ENCODE measurements around the gene CTBP2. TPM values are rescaled to one million over a fixed set of nuclear protein-coding genes. Genes with fewer than 3 reads are reported as not detected.

CTBP2 gene
- total and polyA plus RNA-seq, 2 of the 13 experiments (the other 11 are each of a cell fraction or from before 2014, with no cell fraction given) = 0.08 TPM; not detected in 1

GRCh38 chr10:125016123-125016522 is 144.2 kb downstream of the CTBP2 start:
- no peak for FAIRE-seq
- ChIA-PET CTCF (ENCODE audit: low intra/inter-chr PET ratio, low total read pairs) (no interaction called here), POLR2A (no interaction called here)
- H3K9ac ChIP-seq (ENCODE audit: insufficient read depth, low read depth, low read length) = no peak overlapping the region
- in situ Hi-C loops (cut with HindIII; ENCODE audit: extremely low pct_ligation_motif_present, low pct_unique_long_range_greater_than_20kb) = no loop called here
- no peaks in the 10 kb centered on the region for H4K20me1 ChIP-seq (ENCODE audit: insufficient read depth, low read length)
- no peak overlapping the region for H3K27ac ChIP-seq (ENCODE audit: extremely low read length, insufficient read depth, low read length)
- ATAC-seq = no peak
- intact Hi-C loops (cut with micrococcal nuclease; ENCODE audit: unreplicated experiment) = no loop called here
- WGBS (ENCODE audit: low lambda C conversion rate) = 60% methylated on average over 2 of the region's 10 CpGs
- no peaks in the 10 kb centered on the region for H3K4me1 ChIP-seq (ENCODE audit: insufficient read depth, low read length)
- peaks cover 11 to 68% of the 10 kb centered on the region in 2 experiments for H3K27me3 ChIP-seq (ENCODE audit: control insufficient read depth in 1 of 2, insufficient read depth in 2 of 2, low read length in 2 of 2)
- H3K4me3 ChIP-seq (replicated peaks in 1 of 3; ENCODE audit: insufficient read depth in 1 of 3, low read depth in 2 of 3, low read length in 3 of 3) = no peak overlapping the region
- BruUV-seq (replicated peaks) = no TSS peak
- H3K36me3 ChIP-seq (replicated peaks in 1 of 2; ENCODE audit: control insufficient read depth in 1 of 2, insufficient read depth in 2 of 2, low read length in 2 of 2) = no peaks in the 10 kb centered on the region
- H2AFZ ChIP-seq (ENCODE audit: low read length) = no peak overlapping the region
- peaks cover 5% of the 10 kb centered on the region; the same call in 1 of the 2 replicates for H3K9me3 ChIP-seq (ENCODE audit: low read length)
- DNase-seq (ENCODE audit: low spot score) = no peak
- no peak for TF ChIP-seq HNF4G (IDR thresholded peaks at IDR 0.05; ENCODE audit: borderline replicate concordance, low read depth, low read length)
- no peak for TF ChIP-seq HNF4G (CRISPR knock-in tag; IDR thresholded peaks at IDR 0.05; ENCODE audit: borderline replicate concordance, low read depth)
- no peak for TF ChIP-seq AGO2 (optimal IDR thresholded peaks at IDR 0.05; ENCODE audit: low read depth, low read length)
- no peak for TF ChIP-seq NKX3-1 (CRISPR knock-in tag; IDR thresholded peaks at IDR 0.05)
- no peak for TF ChIP-seq MATR3 (CRISPR knock-in tag; IDR thresholded peaks at IDR 0.05)
- no peak for TF ChIP-seq ATF2 (CRISPR knock-in tag; IDR thresholded peaks at IDR 0.05)
- TF ChIP-seq, protein P1, sequence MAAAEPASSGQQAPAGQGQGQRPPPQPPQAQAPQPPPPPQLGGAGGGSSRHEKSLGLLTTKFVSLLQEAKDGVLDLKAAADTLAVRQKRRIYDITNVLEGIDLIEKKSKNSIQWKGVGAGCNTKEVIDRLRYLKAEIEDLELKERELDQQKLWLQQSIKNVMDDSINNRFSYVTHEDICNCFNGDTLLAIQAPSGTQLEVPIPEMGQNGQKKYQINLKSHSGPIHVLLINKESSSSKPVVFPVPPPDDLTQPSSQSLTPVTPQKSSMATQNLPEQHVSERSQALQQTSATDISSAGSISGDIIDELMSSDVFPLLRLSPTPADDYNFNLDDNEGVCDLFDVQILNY (CRISPR knock-in tag; conservative IDR thresholded peaks at IDR 0.05) = no peak
- TF ChIP-seq, protein P2, sequence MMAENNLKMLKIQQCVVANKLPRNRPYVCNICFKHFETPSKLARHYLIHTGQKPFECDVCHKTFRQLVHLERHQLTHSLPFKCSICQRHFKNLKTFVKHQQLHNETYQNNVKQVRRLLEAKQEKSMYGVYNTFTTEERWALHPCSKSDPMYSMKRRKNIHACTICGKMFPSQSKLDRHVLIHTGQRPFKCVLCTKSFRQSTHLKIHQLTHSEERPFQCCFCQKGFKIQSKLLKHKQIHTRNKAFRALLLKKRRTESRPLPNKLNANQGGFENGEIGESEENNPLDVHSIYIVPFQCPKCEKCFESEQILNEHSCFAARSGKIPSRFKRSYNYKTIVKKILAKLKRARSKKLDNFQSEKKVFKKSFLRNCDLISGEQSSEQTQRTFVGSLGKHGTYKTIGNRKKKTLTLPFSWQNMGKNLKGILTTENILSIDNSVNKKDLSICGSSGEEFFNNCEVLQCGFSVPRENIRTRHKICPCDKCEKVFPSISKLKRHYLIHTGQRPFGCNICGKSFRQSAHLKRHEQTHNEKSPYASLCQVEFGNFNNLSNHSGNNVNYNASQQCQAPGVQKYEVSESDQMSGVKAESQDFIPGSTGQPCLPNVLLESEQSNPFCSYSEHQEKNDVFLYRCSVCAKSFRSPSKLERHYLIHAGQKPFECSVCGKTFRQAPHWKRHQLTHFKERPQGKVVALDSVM (CRISPR knock-in tag; IDR thresholded peaks at IDR 0.05) = no peak
- TF ChIP-seq ZNF431 (CRISPR knock-in tag; IDR thresholded peaks at IDR 0.05; ENCODE audit: borderline replicate concordance, low read depth) = no peak
- TF ChIP-seq, protein P3, sequence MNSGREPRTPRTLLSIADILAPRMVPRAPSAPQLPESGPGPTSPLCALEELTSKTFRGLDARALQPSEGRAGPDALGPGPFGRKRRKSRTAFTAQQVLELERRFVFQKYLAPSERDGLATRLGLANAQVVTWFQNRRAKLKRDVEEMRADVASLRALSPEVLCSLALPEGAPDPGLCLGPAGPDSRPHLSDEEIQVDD (CRISPR knock-in tag; IDR thresholded peaks at IDR 0.05; ENCODE audit: borderline replicate concordance) = no peak
- no peak for TF ChIP-seq PHF8 (CRISPR knock-in tag; IDR thresholded peaks at IDR 0.05)
- no peak for TF ChIP-seq ZGPAT (CRISPR knock-in tag; IDR thresholded peaks at IDR 0.05)
- TF ChIP-seq EHMT2 (IDR thresholded peaks at IDR 0.05; ENCODE audit: borderline replicate concordance, low read depth, low read length) = no peak
- TF ChIP-seq XRCC5 (optimal IDR thresholded peaks at IDR 0.05; ENCODE audit: low read length) = no peak
- no peak for TF ChIP-seq MYC (CRISPR knock-in tag; IDR thresholded peaks at IDR 0.05; ENCODE audit: borderline replicate concordance)
- TF ChIP-seq DNMT1 (CRISPR knock-in tag; IDR thresholded peaks at IDR 0.05) = no peak
- no peak for TF ChIP-seq ZNF616 (CRISPR knock-in tag; IDR thresholded peaks at IDR 0.05; ENCODE audit: low read depth)
- H3K4me2 ChIP-seq (ENCODE audit: low read depth, low read length) = no peak overlapping the region
- no peaks in the 10 kb centered on the region for H3K79me2 ChIP-seq (ENCODE audit: insufficient read depth, low read length)

Data from HepG2 (cell line).